Measurements from ENCODE around the gene KAT8. TPM values are rescaled to one million over a fixed set of nuclear protein-coding genes. Genes with fewer than 3 reads are reported as not detected.
"Not testable (repeated sequence)": the region's sequence is repeated elsewhere in the genome, so short reads cannot be mapped to it uniquely, and the experiment has no call there.

Gene KAT8
- total RNA-seq, 2 donors from 2014 or later = 61.6 to 76.0 TPM

DNA sequence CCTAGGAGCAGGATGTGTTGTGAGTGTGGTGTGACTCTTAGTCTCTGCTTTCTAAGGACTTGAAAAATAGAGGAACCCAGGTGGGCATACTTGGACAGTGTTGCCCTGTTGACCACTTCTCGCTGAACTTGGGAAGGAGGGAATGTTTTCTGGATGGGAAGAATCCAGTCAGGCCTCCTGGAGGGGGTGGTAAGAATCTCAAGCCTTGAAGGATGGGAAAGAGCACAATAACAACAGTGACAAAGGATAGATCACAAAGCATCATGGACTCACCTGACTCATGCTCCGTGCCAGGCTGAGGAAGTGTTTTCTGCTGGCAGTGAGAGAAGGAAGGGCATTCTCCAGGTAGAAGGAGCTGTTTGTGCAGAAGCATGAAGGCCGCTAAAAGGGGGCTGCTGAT, 8.4 kb downstream of the KAT8 start:
- no peak for ATAC-seq
- intact Hi-C loops (cut with DNase I, micrococcal nuclease) = no loop called here
- DNase-seq = no peak

DNA sequence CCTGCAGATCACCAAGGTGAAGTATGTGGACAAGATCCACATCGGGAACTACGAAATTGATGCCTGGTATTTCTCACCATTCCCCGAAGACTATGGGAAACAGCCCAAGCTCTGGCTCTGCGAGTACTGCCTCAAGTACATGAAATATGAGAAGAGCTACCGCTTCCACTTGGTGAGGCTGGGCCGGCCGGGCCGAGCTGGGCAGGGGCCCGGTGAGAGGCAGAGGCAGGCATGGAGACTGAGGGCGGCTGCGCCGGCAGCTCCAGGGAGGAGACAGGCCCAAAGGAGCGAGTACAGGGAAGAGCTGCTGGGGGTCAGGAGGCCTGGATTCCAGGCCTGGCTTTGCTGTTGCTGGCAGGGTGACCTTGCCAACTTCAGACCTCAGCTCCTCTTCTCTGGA, 9.7 kb downstream of the KAT8 start:
- no peak for ATAC-seq
- DNase-seq = no peak
- intact Hi-C loops (cut with DNase I, micrococcal nuclease) = no loop called here

DNA sequence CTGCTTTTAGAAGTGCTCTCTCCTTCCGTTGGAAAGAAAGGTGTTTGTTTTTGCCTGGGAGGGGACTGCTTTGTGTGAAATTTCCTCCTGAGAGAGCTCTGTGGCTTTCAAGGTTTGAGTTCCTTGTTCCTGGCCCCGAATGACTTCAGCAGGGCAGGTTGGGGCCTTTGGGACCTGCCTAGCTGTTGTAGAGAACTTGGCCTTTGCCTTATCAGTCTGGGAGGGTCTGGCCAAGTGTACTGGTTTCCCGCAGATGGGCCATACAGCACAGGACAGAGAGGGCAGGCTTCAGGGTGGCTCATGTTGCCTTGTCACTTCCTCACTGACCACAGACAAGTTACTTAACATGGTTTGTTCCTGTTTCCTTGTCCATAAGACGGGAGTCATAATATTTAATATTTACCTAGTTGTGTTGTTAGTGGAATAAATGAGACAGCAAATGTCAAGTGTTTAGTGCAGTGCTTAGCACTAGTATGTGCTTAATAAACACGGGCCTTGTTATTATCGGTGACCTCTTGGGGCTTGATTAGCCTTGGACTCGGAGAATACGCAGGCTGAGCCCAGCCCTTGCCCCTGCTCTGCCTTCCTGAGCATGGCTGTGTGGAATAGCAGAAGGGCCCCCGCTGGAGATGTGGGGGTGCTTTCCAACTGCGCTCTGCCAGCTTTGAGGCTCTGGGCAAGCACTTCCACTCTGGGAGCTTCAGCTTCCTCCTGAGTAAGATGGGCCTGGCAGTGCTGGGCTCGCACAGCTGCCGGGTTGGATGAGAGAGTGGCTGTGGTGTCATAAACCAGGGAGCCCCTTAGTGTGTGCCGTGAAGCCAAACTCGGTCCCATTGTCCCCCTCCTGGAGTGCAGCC, 11.5 kb downstream of the KAT8 start:
- intact Hi-C loops (cut with DNase I, micrococcal nuclease) = no loop called here
- ATAC-seq = peak; percentile 54
- DNase-seq = peak; percentile 68 to 88

GRCh38 chr16:31129568-31130335, 12.3 kb downstream of the KAT8 start:
- ATAC-seq (no peak), DNase-seq (peak in 1 of 2 donors; percentile 63)
- intact Hi-C loops (cut with DNase I, micrococcal nuclease) = no loop called here

DNA sequence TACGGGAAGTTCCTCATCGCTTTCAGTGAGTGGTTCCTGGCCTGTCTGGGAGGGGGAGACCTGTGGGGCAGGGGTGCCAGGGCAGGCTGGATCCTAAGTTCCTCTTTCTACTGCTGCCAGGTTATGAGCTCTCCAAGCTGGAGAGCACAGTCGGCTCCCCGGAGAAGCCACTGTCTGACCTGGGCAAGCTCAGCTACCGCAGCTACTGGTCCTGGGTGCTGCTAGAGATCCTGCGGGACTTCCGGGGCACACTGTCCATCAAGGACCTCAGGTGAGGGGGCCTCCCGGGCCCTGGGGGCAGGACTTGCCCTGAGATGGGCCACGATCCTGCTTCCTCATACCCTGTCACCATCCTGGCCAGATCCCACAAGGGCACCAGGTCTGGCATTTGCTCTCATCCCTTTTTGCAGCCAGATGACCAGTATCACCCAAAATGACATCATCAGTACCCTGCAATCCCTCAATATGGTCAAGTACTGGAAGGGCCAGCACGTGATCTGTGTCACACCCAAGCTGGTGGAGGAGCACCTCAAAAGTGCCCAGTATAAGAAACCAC, 12.9 kb downstream of the KAT8 start:
- intact Hi-C loops (cut with DNase I, micrococcal nuclease) = no loop called here
- ATAC-seq (peak; percentile 0), DNase-seq (no peak)

DNA sequence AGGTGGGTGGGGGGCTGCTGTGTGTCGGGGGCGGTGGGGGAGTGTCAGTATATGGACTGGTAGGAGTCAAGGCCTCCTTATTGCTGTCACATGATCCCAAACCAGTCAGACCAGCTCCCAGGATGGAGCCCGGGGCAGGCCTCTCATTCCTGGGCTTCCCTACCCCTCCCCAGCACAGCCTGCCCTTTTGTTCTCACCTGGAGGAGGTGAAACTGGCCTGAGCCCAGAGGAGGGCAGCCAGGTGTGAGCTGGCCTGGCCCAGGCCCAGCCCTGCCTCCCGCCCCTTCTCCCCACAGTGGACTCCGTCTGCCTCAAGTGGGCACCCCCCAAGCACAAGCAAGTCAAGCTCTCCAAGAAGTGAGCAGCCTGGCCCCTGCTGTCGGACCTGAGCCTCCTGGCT, 13.4 kb downstream of the KAT8 start:
- intact Hi-C loops (cut with DNase I, micrococcal nuclease) = no loop called here
- DNase-seq = peak; percentile 87 to 95
- peak; percentile 61 for ATAC-seq

GRCh38 chr16:31131416-31131815, 14.0 kb downstream of the KAT8 start:
- DNase-seq (no peak), ATAC-seq (no peak)
- intact Hi-C loops (cut with DNase I, micrococcal nuclease) = no loop called here

DNA sequence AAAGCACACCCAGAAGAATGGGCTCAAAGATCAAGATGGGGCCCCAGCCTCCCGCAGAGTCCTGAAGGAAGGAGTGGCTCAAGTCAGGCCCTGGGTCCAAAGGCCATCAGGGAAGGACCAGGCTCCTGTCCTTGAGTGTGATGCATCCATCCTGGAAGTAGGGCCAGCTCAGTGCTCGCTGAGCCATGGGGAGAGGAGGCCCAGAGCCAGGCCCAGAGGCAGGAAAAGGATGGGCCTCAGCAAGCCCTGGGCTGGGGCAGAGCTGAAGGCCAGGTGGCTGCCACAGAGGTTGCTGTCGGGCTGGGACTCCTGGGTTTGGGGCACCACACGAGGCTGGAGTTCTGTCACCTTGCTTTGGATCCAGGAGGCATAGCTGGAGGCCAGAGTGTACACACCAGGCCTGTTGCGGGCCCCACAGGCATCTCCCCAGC, 14.4 kb downstream of the KAT8 start:
- intact Hi-C loops (cut with DNase I, micrococcal nuclease) = no loop called here
- ATAC-seq = peak; percentile 51
- peak; percentile 75 to 89 for DNase-seq

DNA sequence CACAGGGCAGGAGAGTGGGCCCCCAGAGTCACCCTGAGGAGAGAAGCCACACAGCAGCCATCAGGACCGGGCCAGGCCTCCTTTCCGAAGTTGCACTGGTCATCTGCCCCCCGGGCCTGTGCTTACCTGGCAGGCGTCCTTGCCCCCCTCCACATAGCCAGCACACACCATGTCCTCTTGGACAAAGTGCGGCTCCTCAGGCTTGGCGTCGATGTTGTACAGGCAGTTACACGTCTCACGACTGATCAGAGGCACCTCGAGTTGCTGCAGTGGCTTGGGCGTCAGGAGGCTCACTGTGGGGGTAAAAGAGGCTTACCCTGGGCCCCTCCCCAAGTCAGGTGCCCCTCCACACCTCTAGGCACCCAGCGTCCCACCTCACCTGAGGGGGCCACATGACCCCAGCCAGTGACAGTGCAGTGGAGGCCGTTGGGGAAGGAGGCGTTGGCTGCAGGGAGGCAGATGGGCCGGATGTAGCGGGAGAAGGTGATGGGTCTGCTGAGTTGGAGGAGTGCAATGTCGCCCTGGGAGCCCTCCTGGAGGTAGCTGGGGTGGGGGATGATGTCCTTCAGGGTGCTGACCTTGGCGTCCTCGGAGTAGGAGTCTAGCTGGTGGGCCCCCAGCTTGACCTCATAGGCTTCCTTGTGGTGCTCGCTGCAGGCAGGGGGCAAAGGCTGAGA, 15.0 kb downstream of the KAT8 start:
- ATAC-seq (no peak), DNase-seq (no peak)
- intact Hi-C loops (cut with DNase I, micrococcal nuclease) = no loop called here

- intact Hi-C loops (cut with DNase I, micrococcal nuclease) = no loop called here
- no peak for DNase-seq
Observed at GRCh38 chr16:31133046-31133501, 15.6 kb downstream of the KAT8 start.

GRCh38 chr16:31134091-31134571, 16.7 kb downstream of the KAT8 start:
- no peak for ATAC-seq
- intact Hi-C loops (cut with DNase I, micrococcal nuclease) = no loop called here
- no peak for DNase-seq

More at GRCh38 chr16:31133046-31133501, 15.6 kb downstream of the KAT8 start:
- ATAC-seq = no peak

GRCh38 chr16:31134625-31135534, 17.4 kb downstream of the KAT8 start:
- ATAC-seq (peak; percentile 40), DNase-seq (peak; percentile 73 to 80)
- intact Hi-C loops (cut with DNase I, micrococcal nuclease) = no loop called here

DNA sequence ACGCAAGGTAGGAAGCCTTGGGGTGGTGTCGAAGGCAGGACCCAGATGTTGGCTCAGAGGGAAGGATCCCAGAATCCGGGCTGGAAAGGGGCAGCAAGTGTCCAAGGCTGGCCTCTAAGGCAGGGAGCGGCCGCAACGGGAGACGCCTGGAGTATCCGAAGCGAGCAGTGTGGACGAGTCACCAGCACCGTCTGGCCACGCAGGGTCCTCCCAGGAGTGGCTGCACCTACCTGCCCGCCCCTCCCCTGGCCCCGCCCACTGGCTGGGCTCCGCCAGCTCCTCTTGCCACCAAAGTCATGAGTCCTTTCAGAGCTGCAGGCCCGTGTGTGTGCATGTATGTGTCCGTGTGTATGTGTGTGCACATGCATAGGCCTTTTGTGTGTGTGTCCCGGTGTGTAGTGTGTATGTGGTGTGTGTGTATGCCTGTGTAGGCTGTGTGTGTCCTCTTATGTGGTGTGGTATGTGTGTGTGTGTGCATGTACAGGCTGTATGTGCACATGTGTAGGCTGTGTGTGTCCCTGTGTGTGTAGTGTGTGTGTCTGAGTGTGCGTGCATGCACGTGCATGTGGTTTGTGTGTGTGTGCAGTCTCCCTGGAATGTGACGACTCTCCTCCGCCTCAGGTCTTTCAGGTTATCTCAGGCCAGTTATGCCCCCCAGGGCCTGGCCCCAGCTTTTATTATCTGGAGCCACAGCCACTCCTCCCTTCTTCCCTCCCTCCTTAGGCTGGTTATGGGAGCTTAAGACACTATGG, 18.2 kb downstream of the KAT8 start, which contains the start of gene PRSS8:
PRSS8 (minus strand) TSS at position 193 of the 752 bp plus-strand sequence. CDS start 229 bp downstream, outside the sequence.
- intact Hi-C loops (cut with DNase I, micrococcal nuclease) = no loop called here
- peak; percentile 57 for ATAC-seq
- DNase-seq = peak; percentile 94

DNA sequence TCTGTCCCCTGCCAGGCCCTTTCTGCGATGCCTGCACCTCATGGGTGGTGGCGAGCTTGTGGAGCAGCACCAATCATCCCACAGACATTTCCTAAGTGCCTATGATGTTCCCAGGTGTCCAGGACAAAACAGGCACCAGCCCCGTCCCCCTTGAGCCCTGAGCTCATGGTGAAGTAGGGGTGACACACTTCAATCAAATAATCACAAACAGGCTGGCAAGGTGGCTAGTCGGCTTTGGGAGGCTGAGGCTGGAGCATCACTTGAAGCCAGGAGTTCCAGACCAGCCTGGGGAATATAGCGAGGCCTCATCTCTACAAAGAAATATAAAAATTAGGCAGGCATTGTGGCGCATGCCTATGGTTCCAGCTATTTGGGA, 18.8 kb downstream of the KAT8 start:
- no peak for ATAC-seq
- intact Hi-C loops (cut with DNase I, micrococcal nuclease) = no loop called here
- no peak for DNase-seq

DNA sequence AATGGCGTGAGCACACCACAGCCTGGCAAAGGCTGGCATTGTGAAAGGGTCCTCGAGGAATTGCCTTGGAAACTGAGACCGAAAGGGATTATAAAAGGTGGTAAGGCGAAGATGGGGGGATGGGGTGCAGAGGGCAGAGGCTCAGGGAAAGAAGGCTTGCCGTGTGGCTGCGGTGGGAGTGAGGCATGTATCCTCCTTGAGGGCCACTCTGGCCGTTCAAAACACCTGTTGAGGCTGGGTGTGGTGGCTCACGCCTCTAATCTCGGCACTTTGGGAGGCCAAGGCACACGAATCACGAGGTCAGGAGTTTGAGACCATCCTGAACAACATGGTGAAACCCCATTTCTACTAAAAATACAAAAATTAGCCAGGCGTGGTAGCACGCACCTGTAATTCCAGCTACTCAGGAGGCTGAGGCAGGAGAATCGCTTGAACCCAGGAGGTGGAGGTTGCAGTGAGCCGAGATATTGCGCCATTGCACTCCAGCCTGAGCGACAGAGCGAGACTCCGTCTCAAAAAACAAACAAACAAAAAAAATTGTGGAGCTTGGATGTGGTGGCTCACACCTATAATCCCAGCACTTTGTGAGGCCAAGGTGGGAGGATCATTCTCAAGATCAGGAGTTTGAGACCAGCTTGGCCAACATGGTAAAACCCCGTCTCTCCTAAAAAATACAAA, 19.5 kb downstream of the KAT8 start:
- DNase-seq; ATAC-seq; intact Hi-C loops (cut with DNase I, micrococcal nuclease): not testable (repeated sequence)
